Kidney (tissue), 14 donors: ENCODE measurements around the gene RGS3. TPM values are rescaled to one million over a fixed set of nuclear protein-coding genes. Genes with fewer than 3 reads are reported as not detected.

ENCODE experiments used
- DNase-seq, 5 donors: peaks; one replicate each; pipeline ENCODE4 v3.0.0-alpha.2; 2013 to 2020
- FAIRE-seq: peaks from 2 replicates; lab custom pipeline; 2012; peaks lifted over from hg19 to GRCh38; lab: Jason Lieb, UNC
- H3K27ac ChIP-seq, 2 donors: one replicate each; pipeline ENCODE4 v1.7.0; 2013; ENCODE audit warnings: low read depth in 2 of 2, low read length in 2 of 2, inconsistent platforms in 1 of 2
- H3K27me3 ChIP-seq: one replicate; pipeline ENCODE4 v1.7.1; 2013; ENCODE audit warnings: low read length, inconsistent platforms; ENCODE audit not compliant: control insufficient read depth, insufficient read depth
- H3K36me3 ChIP-seq, 3 donors: one replicate each; pipeline versions ENCODE4 v1.7.0 to v1.7.1; 2013; ENCODE audit warnings: low read length in 3 of 3, control low read depth in 1 of 3, inconsistent platforms in 1 of 3; ENCODE audit not compliant: insufficient read depth in 3 of 3, control insufficient read depth in 2 of 3
- H3K4me1 ChIP-seq, 3 donors: one replicate each; pipeline versions ENCODE4 v1.7.0 to v1.7.1; 2013; ENCODE audit warnings: low read length in 3 of 3, inconsistent platforms in 1 of 3, low read depth in 1 of 3; ENCODE audit not compliant: control insufficient read depth in 2 of 3, insufficient read depth in 2 of 3
- H3K4me3 ChIP-seq, 3 donors: one replicate each; pipeline versions ENCODE4 v1.7.0 to v1.8.1; 2013; ENCODE audit warnings: low read length in 3 of 3, control low read depth in 1 of 3, inconsistent platforms in 1 of 3
- H3K9ac ChIP-seq, 3 donors: one replicate each; pipeline versions ENCODE4 v1.7.0 to v1.7.1; 2013; ENCODE audit warnings: low read length in 3 of 3, control low read depth in 1 of 3, inconsistent platforms in 1 of 3
- H3K9me3 ChIP-seq, 3 donors: one replicate each; pipeline versions ENCODE4 v1.7.0 to v1.7.1; 2013; ENCODE audit warnings: low read length in 3 of 3, control low read depth in 1 of 3, inconsistent platforms in 1 of 3; ENCODE audit not compliant: control insufficient read depth in 2 of 3, insufficient read depth in 1 of 3
- intact Hi-C: fragments of 100-400 bp; cut with DNase I; formaldehyde crosslinking; loops from one replicate; pipeline ENCODE4 v1.11.1; 2022
- polyA plus RNA-seq: library from polyadenylated mRNA; stranded (reverse); fragments of 350-450 nt; fragmentation: Illumina TruSeq; extraction: RNeasy Lipid Tissue Mini Kit (QIAGEN cat#74804); gene quantifications from one replicate; pipeline ENCODE4 v1.2.3, GENCODE V29; 2014; ENCODE audit warnings: low read depth, low replicate concordance; ENCODE audit not compliant: insufficient read depth
- total RNA-seq: library from RNA; stranded (reverse); fragmentation: NEBNext Ultra II Directional; extraction: Animal tissue kit (Norgen Biotek cat#: 25700); gene quantifications from one replicate; pipeline ENCODE4 v1.2.1, GENCODE V29; 2021
- TF ChIP-seq, protein P1 (sequence below): IDR thresholded peaks from 3 replicates; pipeline ENCODE4 v1.5.1; 2012; ENCODE audit warnings: mild to moderate bottlenecking, moderate library complexity, borderline replicate concordance; ENCODE audit not compliant: insufficient read depth; ENCODE audit errors: extremely low read depth
- donor health status: control.
- donor health status: control.
- donor health status: control.
- donor health status: control.
- donor health status: control.
- donor health status: DM: yes; HTN: yes; CAD: no.
- donor health status: Normal renal cell carcinoma (clear cell type).

The RGS3 gene
- total and polyA plus RNA-seq, 2 donors from 2014 or later = 114 to 137 TPM

DNA sequence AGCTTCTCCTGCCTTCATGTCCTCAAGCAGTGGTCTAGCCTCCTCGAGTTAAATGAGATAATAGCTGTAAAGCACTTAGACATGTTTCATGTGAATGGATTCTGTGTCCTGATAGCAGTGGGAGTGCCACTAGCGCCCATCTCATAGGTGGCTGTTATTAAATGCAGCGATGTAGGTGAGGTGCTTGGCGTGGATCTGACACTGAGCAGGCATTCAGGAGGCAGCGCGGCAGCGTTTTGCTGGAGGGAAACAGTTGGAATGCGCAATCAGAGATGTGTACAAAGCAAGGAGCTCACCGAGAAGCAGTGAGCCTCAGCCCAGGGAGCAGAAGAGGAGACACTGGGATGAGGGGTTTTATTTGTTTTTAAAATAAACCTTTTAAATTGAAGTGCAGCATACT is 106.6 kb downstream of the RGS3 start:
- Histone ChIP-seq H3K36me3 (peaks cover 0 to 3% (median 0%) of the 10 kb centered on the region in 3 donors), H3K9me3 (no peaks in the 10 kb centered on the region), H3K4me3 (no peak overlapping the region), H3K27me3 (no peaks in the 10 kb centered on the region), H3K4me1 (peaks cover 0 to 23% (median 6%) of the 10 kb centered on the region in 3 donors), H3K9ac (no peak overlapping the region), H3K27ac (no peak overlapping the region)
- intact Hi-C loops = no loop called here
- FAIRE-seq = no peak
- TF ChIP-seq, protein P1, sequence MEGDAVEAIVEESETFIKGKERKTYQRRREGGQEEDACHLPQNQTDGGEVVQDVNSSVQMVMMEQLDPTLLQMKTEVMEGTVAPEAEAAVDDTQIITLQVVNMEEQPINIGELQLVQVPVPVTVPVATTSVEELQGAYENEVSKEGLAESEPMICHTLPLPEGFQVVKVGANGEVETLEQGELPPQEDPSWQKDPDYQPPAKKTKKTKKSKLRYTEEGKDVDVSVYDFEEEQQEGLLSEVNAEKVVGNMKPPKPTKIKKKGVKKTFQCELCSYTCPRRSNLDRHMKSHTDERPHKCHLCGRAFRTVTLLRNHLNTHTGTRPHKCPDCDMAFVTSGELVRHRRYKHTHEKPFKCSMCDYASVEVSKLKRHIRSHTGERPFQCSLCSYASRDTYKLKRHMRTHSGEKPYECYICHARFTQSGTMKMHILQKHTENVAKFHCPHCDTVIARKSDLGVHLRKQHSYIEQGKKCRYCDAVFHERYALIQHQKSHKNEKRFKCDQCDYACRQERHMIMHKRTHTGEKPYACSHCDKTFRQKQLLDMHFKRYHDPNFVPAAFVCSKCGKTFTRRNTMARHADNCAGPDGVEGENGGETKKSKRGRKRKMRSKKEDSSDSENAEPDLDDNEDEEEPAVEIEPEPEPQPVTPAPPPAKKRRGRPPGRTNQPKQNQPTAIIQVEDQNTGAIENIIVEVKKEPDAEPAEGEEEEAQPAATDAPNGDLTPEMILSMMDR = no peak
- peak in 1 of 5 donors; percentile 19 for DNase-seq

DNA sequence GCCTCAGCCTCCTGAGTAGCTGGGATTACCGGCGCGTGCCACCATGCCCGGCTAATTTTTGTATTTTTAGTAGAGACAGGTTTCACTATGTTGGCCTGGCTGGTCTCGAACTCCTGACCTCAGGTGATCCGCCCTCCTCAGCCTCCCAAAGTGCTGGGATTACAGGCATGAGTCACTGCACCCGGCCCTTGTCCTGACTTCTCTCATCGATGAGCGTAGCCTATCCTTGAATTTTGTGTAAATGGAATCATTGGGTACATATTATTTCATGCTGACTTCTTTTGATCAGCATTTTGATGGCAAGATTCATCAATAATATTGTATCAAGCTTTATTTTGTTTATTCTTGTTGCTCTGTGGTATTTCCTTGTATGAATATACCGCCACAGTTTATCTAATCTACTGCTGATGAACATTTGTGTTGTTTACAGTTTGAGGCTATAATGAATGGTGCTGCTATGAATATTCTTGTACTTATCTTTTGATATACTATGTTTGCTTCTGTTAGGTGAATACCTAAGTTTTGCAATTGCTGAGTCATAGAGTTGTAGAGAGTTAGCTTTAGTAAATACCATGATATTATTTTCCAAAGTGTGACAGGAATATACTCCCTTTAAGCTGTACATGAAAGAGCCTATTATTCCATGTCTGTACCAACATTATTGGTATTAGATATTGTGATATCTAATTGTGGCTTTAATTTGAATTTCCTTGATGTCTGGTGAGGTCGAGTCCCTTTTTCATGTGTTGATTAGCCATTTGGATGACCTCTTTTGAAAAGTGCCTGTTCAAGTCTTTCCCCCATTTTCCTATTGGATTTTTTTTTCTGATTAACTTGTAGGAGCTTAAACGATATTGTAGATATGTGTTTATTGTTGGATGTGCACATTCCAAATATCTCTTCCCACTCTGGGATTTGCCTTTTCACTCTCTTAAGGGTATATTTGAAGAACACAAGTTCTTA is 107.5 kb downstream of the RGS3 start:
- intact Hi-C loops = no loop called here
- peaks cover 0 to 3% (median 0%) of the 10 kb centered on the region in 3 donors for H3K36me3 ChIP-seq
- no peaks in the 10 kb centered on the region for H3K27me3 ChIP-seq
- no peak for DNase-seq
- H3K9me3 ChIP-seq = no peaks in the 10 kb centered on the region
- no peak for FAIRE-seq
- TF ChIP-seq, protein P1 = no peak
- no peak overlapping the region for H3K4me3 ChIP-seq
- no peak overlapping the region for H3K9ac ChIP-seq
- H3K27ac ChIP-seq = no peak overlapping the region
- H3K4me1 ChIP-seq = peaks cover 0 to 21% (median 6%) of the 10 kb centered on the region in 3 donors

DNA sequence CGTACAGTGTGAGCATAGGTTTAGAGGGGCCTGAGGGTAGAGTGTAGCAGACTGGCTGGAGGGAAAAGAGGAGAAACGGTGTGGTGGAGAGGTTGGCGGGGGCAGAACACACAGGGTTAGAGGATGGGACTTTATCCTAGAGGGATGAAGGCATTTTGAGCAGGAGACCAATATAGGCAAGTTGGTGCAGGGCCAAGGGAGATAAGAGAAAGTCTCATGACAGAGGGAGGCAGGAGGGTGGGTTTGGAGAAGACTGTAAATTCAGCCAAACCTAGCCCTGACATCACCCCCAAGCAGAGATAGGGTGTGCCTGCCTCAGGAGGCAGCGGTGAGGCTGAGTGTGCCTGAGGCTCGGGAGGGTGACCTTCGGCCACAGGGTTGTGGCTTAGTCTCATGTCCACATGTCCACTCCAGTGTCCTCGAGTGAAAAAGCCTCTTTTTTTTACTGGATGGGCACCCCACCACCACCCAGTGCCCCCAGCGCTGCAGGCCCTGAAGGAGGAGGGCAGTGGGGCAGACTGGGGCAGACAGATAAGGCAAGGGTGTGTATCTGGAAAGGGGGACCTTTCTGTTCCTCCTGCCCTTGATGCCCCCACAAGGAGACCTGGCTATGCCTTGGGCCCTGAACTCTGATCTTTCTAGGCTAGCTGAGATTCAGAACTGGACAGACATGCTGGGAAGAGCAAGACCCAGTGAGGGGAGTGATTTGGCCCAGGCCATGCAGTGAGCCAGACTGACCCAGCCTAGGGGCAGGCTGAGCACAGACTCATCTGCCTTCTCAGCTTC is 108.7 kb downstream of the RGS3 start:
- no peak overlapping the region for H3K27ac ChIP-seq
- peaks cover 0 to 15% (median 6%) of the 10 kb centered on the region in 3 donors for H3K4me1 ChIP-seq
- H3K36me3 ChIP-seq = peaks cover 0 to 3% (median 0%) of the 10 kb centered on the region in 3 donors
- no peaks in the 10 kb centered on the region for H3K9me3 ChIP-seq
- DNase-seq = peak in 2 of 5 donors; percentile 19 to 46
- FAIRE-seq = no peak
- H3K27me3 ChIP-seq = no peaks in the 10 kb centered on the region
- H3K4me3 ChIP-seq = no peak overlapping the region
- intact Hi-C loops = no loop called here
- TF ChIP-seq, protein P1 = no peak
- no peak overlapping the region for H3K9ac ChIP-seq
